HEK293T (cell line): ENCODE data around the gene KCNA1.

Experiments
- FOXM1 ChIP-seq: fragments of 450-650 bp; IDR thresholded peaks from 2 replicates; pipeline ENCODE4 v1.6.1; 2017; ENCODE audit warnings: mild to moderate bottlenecking, borderline replicate concordance
- HDGF ChIP-seq: fragments of 450-650 bp; IDR thresholded peaks from 2 replicates; pipeline ENCODE4 v1.6.1; 2017; ENCODE audit warnings: antibody characterized with exemption, borderline replicate concordance
- L3MBTL2 ChIP-seq: fragments of 450-650 bp; conservative IDR thresholded peaks from 2 replicates; pipeline ENCODE4 v1.6.1; 2016; ENCODE audit warnings: mild to moderate bottlenecking
- SP1 ChIP-seq: fragments of 450-650 bp; IDR thresholded peaks from 2 replicates; pipeline ENCODE4 v1.6.1; 2017
- ZNF384 ChIP-seq: fragments of 450-650 bp; IDR thresholded peaks from 2 replicates; pipeline ENCODE4 v1.6.1; 2016
- TF ChIP-seq, protein P1 (sequence below): fragments of 450-650 bp; IDR thresholded peaks from 2 replicates; pipeline ENCODE4 v1.6.1; 2016

DNA sequence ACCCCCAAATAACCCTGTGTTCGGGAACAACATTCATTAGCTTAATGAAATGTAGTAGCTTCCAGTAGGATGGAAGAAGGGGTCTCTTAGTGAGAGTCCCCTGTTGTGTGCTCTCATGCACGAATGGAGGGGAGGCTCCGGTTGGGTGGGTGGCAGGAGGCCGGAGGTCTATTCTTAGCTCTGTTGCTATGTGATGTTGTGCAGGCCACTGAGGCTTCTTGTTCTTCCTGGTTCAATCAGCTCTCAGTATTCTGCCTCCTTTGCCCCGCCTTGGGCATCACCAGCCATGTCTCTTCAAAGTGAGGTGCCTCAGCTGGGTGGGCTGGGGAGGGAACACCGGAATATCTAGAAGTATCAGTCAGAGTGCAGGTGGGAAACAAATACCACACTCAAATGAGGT is 50.8 kb downstream of the KCNA1 start:
- TF ChIP-seq FOXM1 (no peak), SP1 (no peak), HDGF (no peak), L3MBTL2 (no peak), ZNF384 (no peak)
- TF ChIP-seq, protein P1, sequence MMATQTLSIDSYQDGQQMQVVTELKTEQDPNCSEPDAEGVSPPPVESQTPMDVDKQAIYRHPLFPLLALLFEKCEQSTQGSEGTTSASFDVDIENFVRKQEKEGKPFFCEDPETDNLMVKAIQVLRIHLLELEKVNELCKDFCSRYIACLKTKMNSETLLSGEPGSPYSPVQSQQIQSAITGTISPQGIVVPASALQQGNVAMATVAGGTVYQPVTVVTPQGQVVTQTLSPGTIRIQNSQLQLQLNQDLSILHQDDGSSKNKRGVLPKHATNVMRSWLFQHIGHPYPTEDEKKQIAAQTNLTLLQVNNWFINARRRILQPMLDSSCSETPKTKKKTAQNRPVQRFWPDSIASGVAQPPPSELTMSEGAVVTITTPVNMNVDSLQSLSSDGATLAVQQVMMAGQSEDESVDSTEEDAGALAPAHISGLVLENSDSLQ = no peak
